SH-SY5Y (cell line): ENCODE data around the gene MRPS14.

Source experiments
- GATA2 ChIP-seq: IDR thresholded peaks from 2 replicates; pipeline ENCODE4 v1.6.1; 2011; ENCODE audit warnings: mild to moderate bottlenecking, low read depth, low read length
- GATA3 ChIP-seq: IDR thresholded peaks from 2 replicates; pipeline ENCODE4 v1.6.1; 2011; ENCODE audit warnings: low read depth, mild to moderate bottlenecking, low read length, moderate library complexity

DNA sequence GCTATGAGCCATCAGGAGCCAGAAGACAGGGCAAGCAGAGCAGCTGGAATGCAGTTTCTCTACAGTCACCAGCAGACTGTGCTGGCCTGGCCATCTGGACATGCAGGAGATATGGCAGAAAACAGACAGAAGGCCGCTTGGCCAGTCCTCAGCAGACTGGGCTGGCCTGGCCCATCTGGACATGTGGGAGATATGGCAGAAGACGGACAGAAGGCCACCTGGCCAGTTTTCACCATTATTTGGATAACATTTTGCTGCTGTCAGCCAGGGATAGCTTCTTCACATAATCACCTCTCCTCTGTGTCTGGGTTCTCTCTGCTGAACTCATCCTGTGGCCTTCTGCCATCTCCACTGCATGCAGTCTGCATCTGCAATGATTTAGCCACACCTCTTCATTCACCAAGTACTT is 48.5 kb downstream of the MRPS14 start:
- TF ChIP-seq GATA3 (no peak), GATA2 (peak; percentile 46)
